ENCODE results near the gene CPN2. TPM values are rescaled to one million over a fixed set of nuclear protein-coding genes. Genes with fewer than 3 reads are reported as not detected.

The CPN2 gene
- total RNA-seq, 3 donors from 2014 or later (not counting 1 experiment from before 2014, with no cell fraction given) = not detected

DNA sequence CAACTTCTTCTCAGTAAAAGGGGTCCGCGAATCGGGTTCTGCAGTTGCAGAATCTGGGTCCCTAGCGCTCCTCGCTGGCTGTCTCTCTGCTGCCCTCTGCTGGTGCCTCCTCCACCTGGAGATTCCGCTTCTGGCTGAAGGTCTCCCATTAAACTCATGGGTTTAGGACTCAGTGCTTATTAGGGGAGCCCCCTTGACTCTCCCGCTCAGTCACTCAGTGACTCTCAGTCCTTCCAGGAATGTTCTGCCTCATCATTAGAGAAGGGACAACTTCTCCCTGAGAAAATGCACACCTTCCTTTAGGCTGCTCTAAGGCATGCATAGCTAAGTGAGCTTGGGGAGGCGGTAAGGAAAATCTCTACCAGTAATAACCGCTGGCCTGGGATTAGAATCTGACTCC is 7.1 kb downstream of the CPN2 start:
- H3K4me3 ChIP-seq (ENCODE audit: low read length) = no peak overlapping the region
- no peak overlapping the region for H3K27ac ChIP-seq (ENCODE audit: low read length)
- H3K9me3 ChIP-seq (ENCODE audit: control insufficient read depth, insufficient read depth, low read length) = no peaks in the 10 kb centered on the region
- no peak overlapping the region for H3K4me3 Mint-ChIP-seq
- WGBS (ENCODE audit: insufficient coverage) = 46% methylated on average over 9 of the region's 9 CpGs
- ATAC-seq (peak; percentile 65 to 76 (median 67)), DNase-seq (peak; percentile 67 to 83)
- H3K36me3 Mint-ChIP-seq = no peaks in the 10 kb centered on the region
- H3K27me3 Mint-ChIP-seq (ENCODE audit: low read depth in 2 of 2) = peaks cover 13 to 28% of the 10 kb centered on the region in 2 donors
- H3K4me1 ChIP-seq (ENCODE audit: control insufficient read depth, insufficient read depth, low read length) = no peaks in the 10 kb centered on the region
- TF ChIP-seq, protein P1, sequence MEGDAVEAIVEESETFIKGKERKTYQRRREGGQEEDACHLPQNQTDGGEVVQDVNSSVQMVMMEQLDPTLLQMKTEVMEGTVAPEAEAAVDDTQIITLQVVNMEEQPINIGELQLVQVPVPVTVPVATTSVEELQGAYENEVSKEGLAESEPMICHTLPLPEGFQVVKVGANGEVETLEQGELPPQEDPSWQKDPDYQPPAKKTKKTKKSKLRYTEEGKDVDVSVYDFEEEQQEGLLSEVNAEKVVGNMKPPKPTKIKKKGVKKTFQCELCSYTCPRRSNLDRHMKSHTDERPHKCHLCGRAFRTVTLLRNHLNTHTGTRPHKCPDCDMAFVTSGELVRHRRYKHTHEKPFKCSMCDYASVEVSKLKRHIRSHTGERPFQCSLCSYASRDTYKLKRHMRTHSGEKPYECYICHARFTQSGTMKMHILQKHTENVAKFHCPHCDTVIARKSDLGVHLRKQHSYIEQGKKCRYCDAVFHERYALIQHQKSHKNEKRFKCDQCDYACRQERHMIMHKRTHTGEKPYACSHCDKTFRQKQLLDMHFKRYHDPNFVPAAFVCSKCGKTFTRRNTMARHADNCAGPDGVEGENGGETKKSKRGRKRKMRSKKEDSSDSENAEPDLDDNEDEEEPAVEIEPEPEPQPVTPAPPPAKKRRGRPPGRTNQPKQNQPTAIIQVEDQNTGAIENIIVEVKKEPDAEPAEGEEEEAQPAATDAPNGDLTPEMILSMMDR (IDR thresholded peaks at IDR 0.05) = peak; percentile 98
- no peaks in the 10 kb centered on the region for H3K4me1 Mint-ChIP-seq
- H3K9me3 Mint-ChIP-seq = no peaks in the 10 kb centered on the region
- H3K36me3 ChIP-seq (ENCODE audit: control insufficient read depth, insufficient read depth, low read length) = no peaks in the 10 kb centered on the region
- intact Hi-C loops (cut with micrococcal nuclease) = no loop called here
- no peak overlapping the region for H3K27ac Mint-ChIP-seq
- H3K27me3 ChIP-seq (ENCODE audit: control insufficient read depth, insufficient read depth, low read length) = peaks cover 4% of the 10 kb centered on the region

DNA sequence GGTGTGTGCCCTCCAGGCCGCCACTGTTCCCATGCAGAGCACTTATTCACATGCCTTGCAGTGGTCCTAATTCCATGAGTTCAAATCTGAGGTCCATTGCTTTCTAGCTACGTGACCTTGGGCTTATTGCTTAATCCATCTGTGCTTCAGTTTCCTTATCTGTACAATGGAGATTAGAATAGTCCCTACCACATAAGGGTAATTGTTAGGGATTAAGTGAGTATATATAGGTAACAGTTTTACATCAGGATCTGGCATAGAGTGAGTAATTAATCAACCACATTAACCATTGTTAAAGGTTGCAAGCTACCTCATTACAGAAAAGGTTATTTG is 7.6 kb downstream of the CPN2 start:
- Histone ChIP-seq H3K4me3 (ENCODE audit: low read length) (no peak overlapping the region), H3K36me3 (ENCODE audit: control insufficient read depth, insufficient read depth, low read length) (no peaks in the 10 kb centered on the region), H3K4me1 (ENCODE audit: control insufficient read depth, insufficient read depth, low read length) (no peaks in the 10 kb centered on the region), H3K27ac (ENCODE audit: low read length) (no peak overlapping the region), H3K27me3 (ENCODE audit: control insufficient read depth, insufficient read depth, low read length) (peaks cover 4% of the 10 kb centered on the region), H3K9me3 (ENCODE audit: control insufficient read depth, insufficient read depth, low read length) (no peaks in the 10 kb centered on the region)
- Mint-ChIP-seq H3K4me1 (no peaks in the 10 kb centered on the region), H3K27ac (no peak overlapping the region), H3K36me3 (no peaks in the 10 kb centered on the region), H3K4me3 (no peak overlapping the region), H3K9me3 (no peaks in the 10 kb centered on the region), H3K27me3 (ENCODE audit: low read depth in 2 of 2) (peaks cover 13 to 28% of the 10 kb centered on the region in 2 donors)
- ATAC-seq (no peak), DNase-seq (no peak)
- intact Hi-C loops (cut with micrococcal nuclease) = no loop called here
- 89% methylated on average over 2 of the region's 2 CpGs for WGBS (ENCODE audit: insufficient coverage)
- TF ChIP-seq, protein P1 (IDR thresholded peaks at IDR 0.05) = no peak

DNA sequence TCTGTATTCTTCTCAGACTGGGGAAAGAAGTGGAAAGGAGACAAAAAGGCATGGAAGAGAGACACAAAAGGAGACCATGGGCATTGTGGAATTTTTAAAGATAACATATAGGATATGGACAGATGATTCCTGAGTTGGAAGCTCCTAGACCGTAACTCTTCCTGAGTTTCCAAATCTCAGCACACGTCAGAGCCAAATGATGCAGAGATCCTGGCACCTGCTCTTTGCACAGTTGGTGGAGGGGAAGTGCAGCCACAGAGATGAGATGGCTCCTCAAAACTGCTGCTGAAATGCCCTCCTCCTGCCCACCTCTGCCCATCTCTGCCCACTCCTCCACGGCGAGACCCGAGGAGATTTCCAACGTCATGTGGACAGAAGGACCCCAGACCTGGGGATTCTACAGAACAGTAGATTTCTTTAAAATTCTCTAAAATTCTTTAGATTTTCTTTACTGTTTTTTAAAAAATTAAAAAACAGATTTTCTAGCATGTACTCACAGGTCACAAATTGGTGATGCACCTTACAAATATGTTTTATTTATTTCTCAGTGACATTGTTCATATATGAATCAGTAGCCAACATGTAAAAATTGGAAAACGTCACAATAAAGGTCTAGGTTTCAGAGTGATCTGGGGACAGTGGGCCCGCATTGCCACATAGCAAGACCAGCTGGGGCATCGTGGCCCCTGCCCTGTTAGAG is 8.1 kb downstream of the CPN2 start:
- H3K27ac Mint-ChIP-seq = no peak overlapping the region
- ATAC-seq = no peak
- intact Hi-C loops (cut with micrococcal nuclease) = no loop called here

More for the DNA sequence above, 8.1 kb downstream of the CPN2 start:
- Histone ChIP-seq H3K4me3 (ENCODE audit: low read length) (no peak overlapping the region), H3K27me3 (ENCODE audit: control insufficient read depth, insufficient read depth, low read length) (peaks cover 4% of the 10 kb centered on the region), H3K27ac (ENCODE audit: low read length) (no peak overlapping the region), H3K9me3 (ENCODE audit: control insufficient read depth, insufficient read depth, low read length) (no peaks in the 10 kb centered on the region), H3K4me1 (ENCODE audit: control insufficient read depth, insufficient read depth, low read length) (no peaks in the 10 kb centered on the region), H3K36me3 (ENCODE audit: control insufficient read depth, insufficient read depth, low read length) (no peaks in the 10 kb centered on the region)
- DNase-seq = no peak
- no peaks in the 10 kb centered on the region for H3K9me3 Mint-ChIP-seq
- peaks cover 13 to 28% of the 10 kb centered on the region in 2 donors for H3K27me3 Mint-ChIP-seq (ENCODE audit: low read depth in 2 of 2)
- no peaks in the 10 kb centered on the region for H3K4me1 Mint-ChIP-seq
- H3K36me3 Mint-ChIP-seq = no peaks in the 10 kb centered on the region
- TF ChIP-seq, protein P1 (IDR thresholded peaks at IDR 0.05) = no peak
- 84% methylated on average over 9 of the region's 9 CpGs for WGBS (ENCODE audit: insufficient coverage)
- H3K4me3 Mint-ChIP-seq = no peak overlapping the region
